ENCODE measurements around the gene ADAM20.
"Not testable (repeated sequence)": the region's sequence is repeated elsewhere in the genome, so short reads cannot be mapped to it uniquely, and the experiment has no call there.

Gene ADAM20

GRCh38 chr14:70534904-70535303, at the start of gene ADAM20:
Gene ADAM20, minus strand, starts transcription at chr14:70535004. Its CDS starts 10,247 bp downstream, at chr14:70524757.
- in situ Hi-C loops (cut with MboI; ENCODE audit: low sequenced_read_pairs): no loop called here

DNA sequence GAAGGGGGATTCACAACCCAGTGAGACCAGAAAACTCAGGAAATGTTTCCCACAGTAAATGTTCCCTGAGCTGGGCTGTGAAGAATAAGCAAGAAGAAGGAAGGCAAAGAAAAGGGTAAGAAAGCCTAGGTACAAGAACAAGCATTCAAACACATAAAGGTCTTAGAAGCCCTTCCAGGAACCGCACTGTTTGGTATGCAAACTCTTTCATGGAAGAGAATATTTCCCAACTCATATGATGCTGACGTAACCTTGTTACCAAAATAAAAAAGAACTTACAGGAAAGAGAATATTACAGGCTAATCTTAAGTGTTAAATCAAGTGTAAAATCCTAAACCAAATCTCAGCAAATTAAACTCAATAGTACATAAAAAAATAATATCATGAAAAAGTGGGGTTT, 42.1 kb upstream of the ADAM20 start:
- in situ Hi-C loops (cut with MboI; ENCODE audit: low sequenced_read_pairs): no loop called here

GRCh38 chr14:70573050-70573449, 38.2 kb upstream of the ADAM20 start:
- in situ Hi-C loops (cut with MboI; ENCODE audit: low sequenced_read_pairs): no loop called here

DNA sequence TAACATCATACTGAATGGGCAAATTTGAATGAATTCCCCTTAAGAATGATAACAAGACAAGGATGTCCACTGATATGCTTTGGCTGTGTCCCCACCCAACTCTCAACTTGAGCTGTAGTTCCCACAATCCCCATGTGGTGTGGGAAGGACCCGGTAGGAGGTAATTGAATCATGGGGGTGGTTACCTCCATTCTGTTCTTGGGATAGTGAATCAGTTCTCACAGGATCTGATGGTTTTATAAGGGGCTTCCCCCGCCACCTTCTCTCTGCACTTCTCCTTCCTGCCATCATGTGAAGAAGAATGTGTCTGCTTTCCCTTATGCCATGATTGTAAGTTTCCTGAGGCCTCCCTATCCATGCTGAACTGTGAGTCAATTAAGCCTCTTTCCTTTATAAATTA, 36.3 kb upstream of the ADAM20 start:
- in situ Hi-C loops (cut with MboI; ENCODE audit: low sequenced_read_pairs): no loop called here

DNA sequence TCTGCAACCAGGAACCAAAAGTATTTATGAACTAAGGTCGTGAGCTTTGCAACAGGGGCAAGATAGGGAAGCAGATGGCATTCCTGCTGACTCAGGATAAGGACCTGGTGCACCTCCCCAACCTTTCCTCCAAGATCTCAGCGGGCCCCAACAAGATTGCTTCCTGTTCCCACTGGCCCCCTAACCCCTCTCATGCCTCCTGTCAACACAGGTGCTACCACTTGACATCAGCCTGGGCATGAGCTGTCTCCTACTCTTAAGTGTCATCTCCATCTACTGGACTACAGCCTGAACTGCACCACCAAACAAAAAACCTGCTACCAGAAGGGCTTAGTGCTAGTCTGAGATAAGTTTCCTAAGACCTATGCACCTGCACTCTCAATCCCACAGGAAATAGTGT, 33.0 kb upstream of the ADAM20 start:
- in situ Hi-C loops (cut with MboI; ENCODE audit: low sequenced_read_pairs): no loop called here

DNA sequence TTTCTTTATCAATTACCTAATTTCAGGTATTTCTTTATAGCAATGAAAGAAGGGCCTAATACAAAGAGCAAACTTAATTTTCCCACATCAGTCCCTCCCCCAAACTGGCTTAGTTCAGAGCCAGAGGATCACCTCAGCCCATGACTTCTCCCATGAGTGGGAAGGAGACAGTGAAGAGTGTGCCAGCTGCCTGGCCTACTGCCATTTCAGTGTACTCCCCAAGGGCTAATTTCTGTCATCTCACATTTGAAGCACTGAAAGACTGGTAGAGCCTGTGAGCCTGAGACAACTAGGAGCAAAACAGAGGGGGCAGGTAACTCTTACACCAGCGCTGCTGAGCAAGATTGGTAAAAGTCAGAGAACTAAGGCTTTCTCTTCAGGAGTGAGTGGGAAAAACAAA, 29.1 kb upstream of the ADAM20 start:
- in situ Hi-C loops (cut with MboI; ENCODE audit: low sequenced_read_pairs): no loop called here

DNA sequence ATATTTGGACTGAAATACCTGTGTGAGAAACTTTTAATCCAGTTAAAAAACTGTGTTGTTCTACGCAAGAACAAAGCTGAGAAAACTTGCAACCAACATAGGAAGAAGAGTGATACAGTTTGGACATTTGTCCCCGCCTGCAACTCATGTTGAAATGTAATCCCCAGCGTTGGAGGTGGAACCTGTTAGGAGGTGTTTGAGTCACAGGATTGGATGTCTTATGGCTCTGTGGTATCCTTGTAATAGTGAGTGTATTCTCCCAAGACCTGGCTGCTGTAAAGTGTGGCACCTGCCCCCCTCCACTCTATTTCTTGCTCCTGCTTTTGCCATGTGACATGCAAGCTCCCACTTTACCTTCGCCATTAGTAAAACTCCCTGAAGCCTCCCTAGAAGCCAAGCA, 28.6 kb upstream of the ADAM20 start:
- in situ Hi-C loops (cut with MboI; ENCODE audit: low sequenced_read_pairs): no loop called here

DNA sequence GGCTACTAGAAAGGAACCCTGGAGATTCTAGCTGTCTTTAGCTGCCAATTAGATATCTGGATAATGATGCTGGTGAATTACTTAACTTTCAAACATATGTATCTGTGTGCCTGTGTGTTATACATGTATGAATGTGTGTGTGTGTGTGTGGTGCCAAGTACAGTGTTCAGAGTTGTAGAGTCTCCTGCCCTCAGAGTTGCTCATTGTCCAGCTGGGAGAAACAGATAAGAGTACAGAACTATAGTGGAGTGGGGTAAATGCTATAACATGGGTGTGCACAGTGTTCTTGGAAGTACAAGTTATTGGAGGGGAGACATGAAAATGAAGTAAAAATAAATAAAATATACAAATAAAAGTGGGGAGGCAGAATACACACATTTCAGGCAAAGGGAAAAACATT, 23.6 kb upstream of the ADAM20 start:
- in situ Hi-C loops (cut with MboI; ENCODE audit: low sequenced_read_pairs): no loop called here

- in situ Hi-C loops (cut with MboI; ENCODE audit: low sequenced_read_pairs): no loop called here
Observed at GRCh38 chr14:70555890-70556289, 21.1 kb upstream of the ADAM20 start.

- in situ Hi-C loops (cut with MboI; ENCODE audit: low sequenced_read_pairs): no loop called here
Observed at GRCh38 chr14:70538087-70538486, 3.3 kb upstream of the ADAM20 start.

DNA sequence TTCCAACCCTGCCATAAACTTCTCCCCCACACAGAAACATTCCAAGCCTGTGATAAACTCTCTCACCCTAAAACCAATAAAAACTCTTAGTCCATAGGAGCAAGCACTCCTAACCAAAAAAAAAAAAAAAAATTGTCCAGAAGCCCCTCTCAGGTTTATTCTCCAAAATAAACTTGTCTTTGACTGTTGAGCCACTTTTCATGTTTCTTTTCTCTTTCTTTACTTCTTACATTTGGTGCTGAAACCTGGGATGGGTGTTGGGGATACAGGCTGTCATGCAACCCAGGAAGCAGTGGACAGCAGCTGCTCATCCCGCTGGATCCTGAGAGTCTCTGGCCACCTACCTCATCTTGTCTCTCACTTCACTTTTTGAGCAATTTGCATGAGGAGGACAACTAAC, 2.0 kb upstream of the ADAM20 start:
- in situ Hi-C loops (cut with MboI; ENCODE audit: low sequenced_read_pairs): no loop called here

DNA sequence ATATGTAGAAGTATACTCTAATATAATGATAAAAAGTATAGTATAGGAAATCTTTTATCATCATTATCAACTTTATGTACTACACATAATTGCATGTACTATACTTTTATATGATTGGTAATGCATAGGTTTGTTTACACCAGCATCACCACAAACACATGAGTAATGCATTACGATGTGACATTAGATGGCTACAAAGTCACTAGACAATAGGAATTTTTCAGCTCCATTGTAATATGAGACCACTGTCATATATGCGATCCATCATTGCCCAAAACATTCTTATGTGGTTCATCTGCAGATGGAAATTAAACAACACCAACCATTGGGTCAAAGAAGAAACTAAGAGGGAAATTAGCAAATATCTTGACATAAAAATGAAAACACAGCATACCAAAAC, 4.4 kb downstream of the ADAM20 start:
- in situ Hi-C loops (cut with MboI; ENCODE audit: low sequenced_read_pairs): no loop called here

- in situ Hi-C loops (cut with MboI; ENCODE audit: low sequenced_read_pairs): no loop called here
Observed at GRCh38 chr14:70527501-70528105, 7.2 kb downstream of the ADAM20 start.

- in situ Hi-C loops (cut with MboI; ENCODE audit: low sequenced_read_pairs): no loop called here
Observed at GRCh38 chr14:70525691-70526090, 9.1 kb downstream of the ADAM20 start.

GRCh38 chr14:70515811-70516210, 19.0 kb downstream of the ADAM20 start:
- in situ Hi-C loops (cut with MboI; ENCODE audit: low sequenced_read_pairs): no loop called here

GRCh38 chr14:70514168-70515069, 20.4 kb downstream of the ADAM20 start:
- in situ Hi-C loops (cut with MboI; ENCODE audit: low sequenced_read_pairs): no loop called here

- in situ Hi-C loops (cut with MboI; ENCODE audit: low sequenced_read_pairs): no loop called here
Observed at GRCh38 chr14:70498191-70498590, 36.6 kb downstream of the ADAM20 start.

- in situ Hi-C loops (cut with MboI; ENCODE audit: low sequenced_read_pairs): no loop called here
Observed at GRCh38 chr14:70489579-70490200, 45.1 kb downstream of the ADAM20 start.

GRCh38 chr14:70477356-70478105, 57.3 kb downstream of the ADAM20 start:
- in situ Hi-C loops (cut with MboI; ENCODE audit: low sequenced_read_pairs): not testable (repeated sequence)

DNA sequence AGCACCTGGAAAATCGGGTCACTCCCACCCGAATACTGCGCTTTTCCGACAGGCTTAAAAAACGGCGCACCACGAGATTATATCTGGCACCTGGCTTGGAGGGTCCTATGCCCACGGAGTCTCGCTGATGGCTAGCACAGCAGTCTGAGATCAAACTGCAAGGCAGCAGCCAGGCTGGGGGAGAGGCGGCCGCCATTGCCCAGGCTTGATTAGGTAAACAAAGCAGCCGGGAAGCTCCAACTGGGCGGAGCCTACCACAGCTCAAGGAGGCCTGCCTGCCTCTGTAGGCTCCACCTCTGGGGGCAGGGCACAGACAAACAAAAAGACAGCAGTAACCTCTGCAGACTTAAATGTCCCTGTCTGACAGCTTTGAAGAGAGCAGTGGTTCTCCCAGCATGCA, 59.3 kb downstream of the ADAM20 start:
- in situ Hi-C loops (cut with MboI; ENCODE audit: low sequenced_read_pairs): not testable (repeated sequence)

GRCh38 chr14:70473825-70474224, 61.0 kb downstream of the ADAM20 start:
- in situ Hi-C loops (cut with MboI; ENCODE audit: low sequenced_read_pairs): no loop called here
